Measurements from ENCODE around the gene FARS2. TPM values are rescaled to one million over a fixed set of nuclear protein-coding genes. Genes with fewer than 3 reads are reported as not detected.

Gene FARS2
- total RNA-seq, 1 experiment from 2014 or later: 13.8 TPM

GRCh38 chr6:5246141-5247097 is 14.9 kb upstream of the FARS2 start:
- Histone ChIP-seq H3K36me3 (ENCODE audit: control insufficient read depth in 1 of 2, insufficient read depth in 2 of 2, low read length in 2 of 2) (no peaks in the 10 kb centered on the region), H3K9ac (ENCODE audit: low read length) (no peak overlapping the region), H3K9me2 (ENCODE audit: insufficient read depth) (no peaks in the 10 kb centered on the region), H2AFZ (ENCODE audit: low read depth, low read length, poor library complexity, severe bottlenecking) (no peak overlapping the region), H3K4me3 (replicated peaks in 1 of 2; ENCODE audit: low read depth in 1 of 2, low read length in 2 of 2) (no peak overlapping the region), H3K9me3 (ENCODE audit: control insufficient read depth in 1 of 2, insufficient read depth in 1 of 2, low read depth in 1 of 2, low read length in 2 of 2) (no peaks in the 10 kb centered on the region; a peak in 1 of 4 replicates), H3K4me1 (ENCODE audit: control insufficient read depth in 1 of 2, insufficient read depth in 2 of 2, low read length in 2 of 2) (peaks cover 0 to 7% of the 10 kb centered on the region in 2 experiments; a peak in 1 of 4 replicates), H3K4me2 (ENCODE audit: low read length) (no peak overlapping the region), H3K27me3 (ENCODE audit: insufficient read depth, low read length) (no peaks in the 10 kb centered on the region), H4K20me1 (ENCODE audit: insufficient read depth) (no peaks in the 10 kb centered on the region), H3K27ac (ENCODE audit: low read depth, low read length) (no peak overlapping the region), H3K79me2 (ENCODE audit: insufficient read depth, low read length) (peaks cover 70% of the 10 kb centered on the region)
- ATAC-seq: no peak
- ChIA-PET POLR2A (no interaction called here), CTCF (no interaction called here), RAD21 (ENCODE audit: low non-redundant PET in 1 of 2, low total read pairs in 2 of 2, uncharacterized antibody in 2 of 2, unreplicated experiment in 2 of 2) (no interaction called here)
- intact Hi-C loops (cut with micrococcal nuclease): no loop called here
- no peak for TF ChIP-seq ZFX (IDR thresholded peaks at IDR 0.05)
- TF ChIP-seq ATF3 (IDR thresholded peaks at IDR 0.05): no peak
- no peak for TF ChIP-seq ELF1 (IDR thresholded peaks at IDR 0.05; ENCODE audit: borderline replicate concordance, low read depth)
- no peak for TF ChIP-seq CTCF (IDR thresholded peaks at IDR 0.05 in 2 of 3, conservative IDR thresholded peaks at IDR 0.05 in 1 of 3; ENCODE audit: borderline replicate concordance in 1 of 3, insufficient read depth in 1 of 3, low read depth in 2 of 3, low read length in 2 of 3)
- TF ChIP-seq SIN3A (IDR thresholded peaks at IDR 0.05; ENCODE audit: low read depth): no peak
- no peak for TF ChIP-seq POLR2A (IDR thresholded peaks at IDR 0.05; ENCODE audit: borderline replicate concordance, extremely low read depth, insufficient read depth, insufficient read length)
- no peak for TF ChIP-seq SRF (IDR thresholded peaks at IDR 0.05; ENCODE audit: low read depth)
- TF ChIP-seq REST (IDR thresholded peaks at IDR 0.05; ENCODE audit: low read depth): no peak
- no peak for TF ChIP-seq ZNF274 (IDR thresholded peaks at IDR 0.05; ENCODE audit: low read depth, low read length)
- no peak for TF ChIP-seq RAD21 (IDR thresholded peaks at IDR 0.05; ENCODE audit: low read depth)
- TF ChIP-seq JUND (IDR thresholded peaks at IDR 0.05): no peak
- DNase-seq (ENCODE audit: low read depth, low spot score): no peak
- no TSS peak for BruUV-seq (replicated peaks)

Measured in HCT116 (cell line).